Panc1 (cell line): Measurements from ENCODE around the gene KIRREL3. TPM values are rescaled to one million over a fixed set of nuclear protein-coding genes. Genes with fewer than 3 reads are reported as not detected.

Experiments used
- ATAC-seq: fragments of 200-7000 bp; cut with Tn5 transposase; 2 replicates; pipeline ENCODE4 v1.9.1; 2020; ENCODE audit warnings: mild to moderate bottlenecking, moderate library complexity
- BruUV-seq: library from RNA; stranded (reverse); fragments of 400-500 nt; replicated peaks from 2 replicates; lab custom pipeline; 2021; lab: Mats Ljungman, UMichigan
- CTCF ChIA-PET: fragments of 300-600 bp; sonication (Branson Sonifier 250); formaldehyde crosslinking; loops from one replicate; lab custom pipeline; 2022; ENCODE audit warnings: antibody characterized with exemption; lab: Charles Lee
- POLR2A ChIA-PET: fragments of 300-600 bp; sonication (Branson Sonifier 250); formaldehyde crosslinking; loops from one replicate; lab custom pipeline; 2022; ENCODE audit warnings: antibody characterized with exemption; lab: Charles Lee
- DNase-seq: peaks from one replicate; pipeline ENCODE4 v3.0.0-alpha.2; 2010; ENCODE audit warnings: low read depth, low spot score
- H3K27ac ChIP-seq: 2 replicates; pipeline ENCODE4 v1.5.1; 2011; ENCODE audit warnings: mild to moderate bottlenecking, low read length, inconsistent platforms
- H3K27me3 ChIP-seq: fragments of 200-500 bp; sonication (Bioruptor generic); 2 replicates; pipeline ENCODE4 v1.6.0; 2014; ENCODE audit warnings: low read length, inconsistent platforms; ENCODE audit not compliant: control insufficient read depth, insufficient read depth
- H3K36me3 ChIP-seq: fragments of 200-500 bp; sonication (Bioruptor generic); 2 replicates; pipeline ENCODE4 v1.5.1; 2014; ENCODE audit warnings: inconsistent platforms, mild to moderate bottlenecking, low read length, moderate library complexity; ENCODE audit not compliant: control insufficient read depth, insufficient read depth
- H3K4me1 ChIP-seq: 2 replicates; pipeline ENCODE4 v1.5.1; 2011; ENCODE audit warnings: inconsistent platforms, mild to moderate bottlenecking, low read length, moderate library complexity; ENCODE audit not compliant: control insufficient read depth, insufficient read depth
- H3K4me3 ChIP-seq, 2 experiments: 2 replicates each; pipeline ENCODE4 v1.5.1; 2011 to 2012; ENCODE audit warnings: low read depth in 2 of 2, low read length in 2 of 2, mild to moderate bottlenecking in 2 of 2, inconsistent platforms in 1 of 2, moderate library complexity in 1 of 2
- H3K9me3 ChIP-seq: fragments of 200-500 bp; sonication (Bioruptor generic); 2 replicates; pipeline ENCODE4 v1.5.1; 2014; ENCODE audit warnings: low read depth, mild to moderate bottlenecking, inconsistent platforms, low read length, moderate library complexity; ENCODE audit not compliant: control insufficient read depth, insufficient read depth
- CTCF ChIP-seq: fragments of 450-650 bp; IDR thresholded peaks from 2 replicates; pipeline ENCODE4 v1.5.1; 2017; ENCODE audit warnings: mild to moderate bottlenecking
- POLR2AphosphoS5 ChIP-seq: IDR thresholded peaks from 2 replicates; pipeline ENCODE4 v1.6.1; 2012; ENCODE audit warnings: mild to moderate bottlenecking, low read depth, low read length, moderate library complexity
- REST ChIP-seq, 2 experiments: IDR thresholded peaks; 2 replicates each; pipeline ENCODE4 v1.6.1; 2011 to 2012; ENCODE audit warnings: low read depth in 2 of 2, control low read depth in 1 of 2, low read length in 1 of 2, mild to moderate bottlenecking in 1 of 2, moderate library complexity in 1 of 2; ENCODE audit not compliant: insufficient read depth in 1 of 2
- SIN3A ChIP-seq: IDR thresholded peaks from 2 replicates; pipeline ENCODE4 v1.6.1; 2012; ENCODE audit warnings: low read depth, mild to moderate bottlenecking, low read length, moderate library complexity, borderline replicate concordance; ENCODE audit not compliant: insufficient read depth
- TCF7L2 ChIP-seq: IDR thresholded peaks from 2 replicates; pipeline ENCODE4 v1.6.1; 2011; ENCODE audit warnings: mild to moderate bottlenecking, low read depth, low read length, inconsistent platforms
- in situ Hi-C: cut with HindIII; loops from 2 replicates; pipeline ENCODE4 v1.10.0; 2016; ENCODE audit warnings: low sequenced_read_pairs, low pct_unique_long_range_greater_than_20kb
- intact Hi-C: fragments of 100-400 bp; cut with micrococcal nuclease; formaldehyde crosslinking; loops from one replicate; pipeline ENCODE4 v1.10.0; 2022; ENCODE audit not compliant: unreplicated experiment
- total RNA-seq: library from RNA; stranded (reverse); gene quantifications from one replicate; pipeline ENCODE4 v1.2.1, GENCODE V29; 2021; ENCODE audit not compliant: unreplicated experiment

The KIRREL3 gene
- total RNA-seq, 1 experiment from 2014 or later, result 0.36 TPM

GRCh38 chr11:126492331-126493082 lies 508.1 kb downstream of the KIRREL3 start:
- CTCF ChIA-PET, result interaction anchor here (2.8 kb wide), 1 partner anchor 12 kb away, joined by 7 read pairs; no protein-coding TSS in a partner anchor
- in situ Hi-C loops, result no loop called here
- ATAC-seq (no peak), DNase-seq (no peak)
- Histone ChIP-seq H3K36me3 (no peaks in the 10 kb centered on the region), H3K9me3 (no peaks in the 10 kb centered on the region), H3K27me3 (no peaks in the 10 kb centered on the region), H3K4me3 (no peak overlapping the region), H3K27ac (no peak overlapping the region), H3K4me1 (no peaks in the 10 kb centered on the region)
- POLR2A ChIA-PET, result no interaction called here
- BruUV-seq, result no TSS peak
- intact Hi-C loops, result no loop called here
- TF ChIP-seq CTCF, result no peak

GRCh38 chr11:126491092-126491491 lies 509.5 kb downstream of the KIRREL3 start:
- BruUV-seq, result no TSS peak
- Histone ChIP-seq H3K4me1 (no peaks in the 10 kb centered on the region), H3K36me3 (no peaks in the 10 kb centered on the region), H3K27me3 (no peaks in the 10 kb centered on the region), H3K27ac (no peak overlapping the region), H3K9me3 (no peaks in the 10 kb centered on the region), H3K4me3 (no peak overlapping the region)
- ATAC-seq (no peak), DNase-seq (no peak)
- intact Hi-C loops (no loop called here), in situ Hi-C loops (no loop called here)
- TF ChIP-seq TCF7L2 (no peak), CTCF (no peak), REST (IDR thresholded peaks at IDR 0.05; ENCODE audit: insufficient read depth in 1 of 2, low read depth in 2 of 2, low read length in 1 of 2) (no peak), POLR2AphosphoS5 (no peak), SIN3A (no peak)
- ChIA-PET POLR2A (no interaction called here), CTCF (no interaction called here)
